Naive thymus-derived CD4-positive, alpha-beta T cell (primary cell): ENCODE data around the gene SIK2. TPM values are rescaled to one million over a fixed set of nuclear protein-coding genes. Genes with fewer than 3 reads are reported as not detected.

Experiments
- ATAC-seq: fragments of 150-1000 bp; cut with Tn5 transposase; 2 replicates; pipeline ENCODE4 v1.10.0; 2021; ENCODE audit warnings: mild to moderate bottlenecking, moderate library complexity
- CTCF ChIA-PET: fragments of 350-600 bp; sonication (Branson Sonifier 250); formaldehyde crosslinking; loops from one replicate; lab custom pipeline; 2021; ENCODE audit warnings: antibody characterized with exemption; lab: Charles Lee
- POLR2A ChIA-PET: fragments of 350-600 bp; sonication (Branson Sonifier 250); formaldehyde crosslinking; loops from one replicate; lab custom pipeline; 2021; ENCODE audit warnings: antibody characterized with exemption, inconsistent platforms; lab: Charles Lee
- DNase-seq, 9 donors: peaks; one replicate each; pipeline versions ENCODE4 v3.0.0 to v3.0.0-alpha.2; 2020 to 2022; ENCODE audit warnings: mixed read lengths in 1 of 9
- H3K27ac ChIP-seq: one replicate; pipeline ENCODE4 v1.7.0; 2013; ENCODE audit warnings: mild to moderate bottlenecking, low read depth, low read length, moderate library complexity
- H3K27me3 ChIP-seq, 2 donors: one replicate each; pipeline ENCODE4 v1.7.0; 2013; ENCODE audit warnings: low read length in 2 of 2, mild to moderate bottlenecking in 2 of 2, moderate library complexity in 2 of 2; ENCODE audit not compliant: control insufficient read depth in 2 of 2, insufficient read depth in 2 of 2
- H3K36me3 ChIP-seq, 3 experiments: 1 replicate in 2 of 3; 2 replicates in 1 of 3; pipeline ENCODE4 v1.7.0; 2013; ENCODE audit warnings: low read length in 3 of 3, mild to moderate bottlenecking in 3 of 3, moderate library complexity in 1 of 3; ENCODE audit not compliant: insufficient read depth in 3 of 3, control insufficient read depth in 2 of 3
- H3K4me1 ChIP-seq, 2 donors: one replicate each; pipeline ENCODE4 v1.7.0; 2013; ENCODE audit warnings: low read length in 2 of 2, mild to moderate bottlenecking in 2 of 2, moderate library complexity in 1 of 2; ENCODE audit not compliant: control insufficient read depth in 2 of 2, insufficient read depth in 2 of 2
- H3K4me3 ChIP-seq: 2 replicates; pipeline ENCODE4 v1.7.0; 2013; ENCODE audit warnings: mild to moderate bottlenecking, low read length
- H3K9me3 ChIP-seq, 3 experiments: 1 replicate in 2 of 3; 2 replicates in 1 of 3; pipeline ENCODE4 v1.7.0; 2013; ENCODE audit warnings: low read length in 3 of 3; ENCODE audit not compliant: control insufficient read depth in 2 of 3
- H3K27ac Mint-ChIP-seq, 9 donors: one replicate each; pipeline ENCODE4 v1.8.0; 2020 to 2022; ENCODE audit warnings: mixed read lengths in 9 of 9, mild to moderate bottlenecking in 8 of 9, moderate library complexity in 5 of 9, inconsistent platforms in 2 of 9
- H3K27me3 Mint-ChIP-seq, 5 donors: one replicate each; pipeline ENCODE4 v1.8.0; 2021 to 2022; ENCODE audit warnings: mixed read lengths in 5 of 5, mild to moderate bottlenecking in 1 of 5
- H3K36me3 Mint-ChIP-seq, 5 donors: one replicate each; pipeline ENCODE4 v1.8.0; 2020 to 2022; ENCODE audit warnings: mixed read lengths in 5 of 5, mild to moderate bottlenecking in 3 of 5, inconsistent platforms in 1 of 5
- H3K4me1 Mint-ChIP-seq, 7 donors: one replicate each; pipeline ENCODE4 v1.8.0; 2020 to 2022; ENCODE audit warnings: mixed read lengths in 7 of 7, mild to moderate bottlenecking in 3 of 7, inconsistent platforms in 1 of 7
- H3K4me3 Mint-ChIP-seq, 10 donors: one replicate each; pipeline ENCODE4 v1.8.0; 2020 to 2022; ENCODE audit warnings: mild to moderate bottlenecking in 10 of 10, mixed read lengths in 10 of 10, moderate library complexity in 6 of 10, inconsistent platforms in 2 of 10
- H3K9me3 Mint-ChIP-seq, 11 donors: one replicate each; pipeline ENCODE4 v1.8.0; 2020 to 2022; ENCODE audit warnings: mixed read lengths in 11 of 11, mild to moderate bottlenecking in 4 of 11, inconsistent platforms in 1 of 11, moderate library complexity in 1 of 11
- intact Hi-C, 2 donors: fragments of 100-400 bp; cut with micrococcal nuclease; formaldehyde crosslinking; loops; one replicate each; pipeline ENCODE4 v1.15.1; 2023
- polyA plus RNA-seq, 2 donors: library from polyadenylated mRNA; unstranded; fragments of 300-500 nt; fragmentation: Illumina TruSeq; gene quantifications; one replicate each; pipeline ENCODE4 v1.2.3, GENCODE V29; 2021
- total RNA-seq, 6 experiments: library from RNA in 5 of 6; stranded (reverse) in 5 of 6; gene quantifications; 1 replicate in 5 of 6; 2 replicates in 1 of 6; pipeline ENCODE4 v1.2.3 and lab custom pipeline; 2021 to 2026

Gene SIK2
- total and polyA plus RNA-seq, 7 experiments from 2014 or later: 0.19 to 12.9 (median 9.4) TPM

DNA sequence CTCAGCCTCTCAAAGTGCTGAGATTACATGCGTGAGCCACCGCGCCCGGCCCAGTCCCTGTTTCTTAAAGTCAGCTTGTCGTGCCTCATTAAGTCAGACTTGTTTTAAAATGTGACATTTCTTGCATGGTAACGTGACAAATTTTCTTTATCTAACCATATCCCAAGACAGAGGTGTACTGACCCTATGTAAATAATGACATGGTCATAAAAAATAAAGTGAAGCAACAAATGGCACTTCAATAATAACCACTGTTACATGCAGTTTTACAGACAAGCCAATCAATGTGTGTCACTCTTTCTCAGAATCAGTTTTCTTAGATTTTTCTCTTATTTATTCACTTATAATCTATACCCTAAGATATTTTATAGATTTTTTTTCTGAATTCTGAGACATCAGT is 26.5 kb upstream of the SIK2 start:
- no peak overlapping the region for H3K27ac Mint-ChIP-seq
- H3K9me3 Mint-ChIP-seq: no peaks in the 10 kb centered on the region
- ChIA-PET POLR2A (no interaction called here), CTCF (no interaction called here)
- H3K36me3 Mint-ChIP-seq: no peaks in the 10 kb centered on the region
- no peaks in the 10 kb centered on the region for H3K9me3 ChIP-seq
- H3K4me3 ChIP-seq: no peak overlapping the region
- H3K4me3 Mint-ChIP-seq: no peak overlapping the region
- DNase-seq: no peak
- no peak for ATAC-seq
- no peaks in the 10 kb centered on the region for H3K36me3 ChIP-seq
- no peaks in the 10 kb centered on the region for H3K27me3 ChIP-seq
- no peak overlapping the region for H3K27ac ChIP-seq
- H3K4me1 Mint-ChIP-seq: peaks cover 0 to 3% (median 0%) of the 10 kb centered on the region in 7 donors
- H3K4me1 ChIP-seq: no peaks in the 10 kb centered on the region
- intact Hi-C loops: no loop called here
- peaks cover 0 to 14% (median 0%) of the 10 kb centered on the region in 5 donors for H3K27me3 Mint-ChIP-seq

DNA sequence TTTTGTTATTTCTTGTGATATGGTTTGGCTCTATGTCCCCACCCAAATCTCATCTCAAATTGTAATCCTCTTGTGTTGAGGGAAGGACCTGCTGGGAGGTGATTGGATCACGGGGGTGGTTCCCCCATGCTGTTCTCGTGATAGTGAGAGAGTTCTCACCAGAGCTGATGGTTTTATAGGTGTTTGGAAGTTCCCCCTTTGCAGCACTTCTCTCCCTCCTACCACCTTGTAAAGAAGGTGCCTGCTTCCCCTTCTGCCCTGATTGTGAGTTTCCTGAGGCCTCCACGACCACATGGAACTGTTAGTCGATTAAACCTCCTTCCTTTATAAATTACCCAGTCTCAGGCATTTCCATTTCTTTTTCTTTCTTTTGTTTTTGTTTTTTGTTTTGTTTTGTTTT is 24.4 kb upstream of the SIK2 start:
- Histone ChIP-seq H3K9me3 (no peaks in the 10 kb centered on the region), H3K36me3 (no peaks in the 10 kb centered on the region), H3K27me3 (no peaks in the 10 kb centered on the region), H3K4me1 (no peaks in the 10 kb centered on the region), H3K27ac (no peak overlapping the region), H3K4me3 (no peak overlapping the region)
- H3K36me3 Mint-ChIP-seq: no peaks in the 10 kb centered on the region
- peaks cover 0 to 6% (median 0%) of the 10 kb centered on the region in 7 donors for H3K4me1 Mint-ChIP-seq
- DNase-seq: no peak
- H3K27ac Mint-ChIP-seq: no peak overlapping the region
- no peak for ATAC-seq
- no peak overlapping the region for H3K4me3 Mint-ChIP-seq
- CTCF ChIA-PET: no interaction called here
- peaks cover 0 to 12% (median 0%) of the 10 kb centered on the region in 5 donors for H3K27me3 Mint-ChIP-seq
- POLR2A ChIA-PET: no interaction called here
- H3K9me3 Mint-ChIP-seq: no peaks in the 10 kb centered on the region
- intact Hi-C loops: no loop called here

DNA sequence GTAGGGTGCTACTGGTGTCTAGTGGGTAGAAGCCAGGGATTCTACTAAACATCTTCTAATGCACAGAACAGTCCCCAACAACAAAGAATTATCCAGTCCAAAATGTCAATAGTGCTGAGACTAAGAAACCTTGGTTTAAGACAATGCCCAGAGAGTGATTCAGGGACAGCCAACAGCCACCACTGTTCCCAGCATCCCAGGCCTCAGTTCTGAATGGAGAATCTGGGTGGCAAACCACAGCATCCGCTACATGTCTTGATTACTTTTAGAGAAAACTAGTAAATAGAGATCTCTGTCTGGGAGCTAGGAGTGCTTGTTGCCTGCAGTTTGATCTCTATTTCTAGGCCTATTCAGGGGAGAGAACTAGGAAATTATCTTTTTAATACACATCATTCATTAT is 20.9 kb upstream of the SIK2 start:
- no peak for ATAC-seq
- intact Hi-C loops: no loop called here
- no peaks in the 10 kb centered on the region for H3K4me1 ChIP-seq
- H3K4me3 ChIP-seq: no peak overlapping the region
- H3K36me3 ChIP-seq: no peaks in the 10 kb centered on the region
- no peaks in the 10 kb centered on the region for H3K36me3 Mint-ChIP-seq
- POLR2A ChIA-PET: no interaction called here
- no peak overlapping the region for H3K27ac ChIP-seq
- CTCF ChIA-PET: interaction anchor here (0.6 to 3.0 kb wide), 3 partner anchors 9 to 261 kb away, joined by 3 to 14 read pairs (median 6); no protein-coding TSS in a partner anchor
- peak overlapping the region in 1 of 9 donors; percentile 10 for H3K27ac Mint-ChIP-seq
- no peaks in the 10 kb centered on the region for H3K27me3 ChIP-seq
- no peak overlapping the region for H3K4me3 Mint-ChIP-seq
- no peaks in the 10 kb centered on the region for H3K9me3 ChIP-seq
- peaks cover 0 to 2% (median 0%) of the 10 kb centered on the region in 11 donors for H3K9me3 Mint-ChIP-seq
- no peak for DNase-seq
- H3K27me3 Mint-ChIP-seq: peaks cover 0 to 6% (median 0%) of the 10 kb centered on the region in 5 donors
- H3K4me1 Mint-ChIP-seq: peaks cover 0 to 4% (median 0%) of the 10 kb centered on the region in 7 donors

DNA sequence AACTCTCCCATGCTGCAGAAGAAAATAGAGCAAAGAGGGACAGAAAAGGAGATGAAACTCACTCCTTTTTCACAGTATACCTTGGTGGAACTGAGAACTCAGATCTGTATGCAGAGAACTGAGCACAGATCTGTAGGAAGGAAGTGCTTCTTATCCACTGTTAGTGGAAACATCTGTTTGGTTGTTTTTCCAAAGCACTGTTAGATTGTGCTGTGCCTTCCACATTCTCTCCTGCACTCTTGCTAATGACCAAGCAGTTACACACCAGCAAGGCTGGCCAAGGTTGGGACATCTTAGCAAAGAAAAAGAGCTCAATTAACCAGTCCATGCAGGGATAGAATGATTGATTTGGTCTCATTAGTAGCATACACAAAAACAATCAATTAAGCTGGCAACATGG is 20.1 kb upstream of the SIK2 start:
- ChIA-PET POLR2A (no interaction called here), CTCF (interaction anchor here (1.0 to 3.0 kb wide), 3 partner anchors 16 to 261 kb away, joined by 3 to 14 read pairs (median 6); no protein-coding TSS in a partner anchor)
- H3K4me3 Mint-ChIP-seq: no peak overlapping the region
- H3K4me1 Mint-ChIP-seq: peaks cover 0 to 6% (median 0%) of the 10 kb centered on the region in 7 donors
- no peak overlapping the region for H3K4me3 ChIP-seq
- H3K27me3 ChIP-seq: no peaks in the 10 kb centered on the region
- H3K9me3 ChIP-seq: no peaks in the 10 kb centered on the region
- peak overlapping the region in 1 of 9 donors; percentile 47 for H3K27ac Mint-ChIP-seq
- ATAC-seq (no peak), DNase-seq (no peak)
- H3K4me1 ChIP-seq: no peaks in the 10 kb centered on the region
- peaks cover 0 to 2% (median 0%) of the 10 kb centered on the region in 11 donors for H3K9me3 Mint-ChIP-seq
- H3K36me3 Mint-ChIP-seq: no peaks in the 10 kb centered on the region
- H3K36me3 ChIP-seq: no peaks in the 10 kb centered on the region
- H3K27ac ChIP-seq: no peak overlapping the region
- intact Hi-C loops: no loop called here
- H3K27me3 Mint-ChIP-seq: peaks cover 0 to 6% (median 0%) of the 10 kb centered on the region in 5 donors

GRCh38 chr11:111582881-111583280 is 19.4 kb upstream of the SIK2 start:
- Histone ChIP-seq H3K9me3 (no peaks in the 10 kb centered on the region), H3K27ac (no peak overlapping the region), H3K4me1 (no peaks in the 10 kb centered on the region), H3K36me3 (no peaks in the 10 kb centered on the region), H3K4me3 (no peak overlapping the region), H3K27me3 (no peaks in the 10 kb centered on the region)
- H3K4me3 Mint-ChIP-seq: no peak overlapping the region
- intact Hi-C loops: no loop called here
- POLR2A ChIA-PET: no interaction called here
- H3K27ac Mint-ChIP-seq: no peak overlapping the region
- DNase-seq: no peak
- H3K9me3 Mint-ChIP-seq: peaks cover 0 to 2% (median 0%) of the 10 kb centered on the region in 11 donors
- ATAC-seq: no peak
- H3K36me3 Mint-ChIP-seq: no peaks in the 10 kb centered on the region
- CTCF ChIA-PET: interaction anchor here (1.0 to 3.0 kb wide), 4 partner anchors 15 to 260 kb away, joined by 3 to 14 read pairs (median 4); no protein-coding TSS in a partner anchor
- peaks cover 0 to 6% (median 0%) of the 10 kb centered on the region in 5 donors for H3K27me3 Mint-ChIP-seq
- H3K4me1 Mint-ChIP-seq: peaks cover 0 to 6% (median 0%) of the 10 kb centered on the region in 7 donors

DNA sequence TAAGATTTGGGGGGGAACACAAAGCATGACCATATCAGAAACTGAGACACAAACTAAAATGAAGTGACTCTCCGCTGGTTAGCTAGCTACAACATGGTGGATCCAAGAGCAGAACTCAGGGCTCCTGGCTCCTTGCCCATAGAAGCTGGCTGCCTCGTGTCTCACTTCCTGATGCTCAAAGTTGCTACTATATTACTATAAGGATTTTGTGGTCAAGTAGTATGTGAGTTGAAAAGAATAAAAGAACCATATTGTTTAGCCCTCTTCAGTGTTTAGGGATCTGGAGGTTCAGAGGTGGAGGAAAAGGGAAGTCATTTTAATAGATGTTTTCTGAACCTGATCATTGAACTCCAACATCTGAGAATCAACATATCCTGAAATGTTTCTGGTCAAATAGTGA is 16.9 kb upstream of the SIK2 start:
- no peak for DNase-seq
- H3K27me3 Mint-ChIP-seq: peaks cover 0 to 11% (median 3%) of the 10 kb centered on the region in 5 donors
- ATAC-seq: no peak
- Histone ChIP-seq H3K4me1 (no peaks in the 10 kb centered on the region), H3K9me3 (no peaks in the 10 kb centered on the region), H3K4me3 (no peak overlapping the region), H3K27me3 (no peaks in the 10 kb centered on the region), H3K27ac (no peak overlapping the region), H3K36me3 (no peaks in the 10 kb centered on the region)
- H3K36me3 Mint-ChIP-seq: no peaks in the 10 kb centered on the region
- no peak overlapping the region for H3K4me3 Mint-ChIP-seq
- ChIA-PET POLR2A (no interaction called here), CTCF (interaction anchor here (0.7 to 4.4 kb wide), 4 partner anchors 77 to 257 kb away, joined by 3 to 42 read pairs (median 10); no protein-coding TSS in a partner anchor)
- intact Hi-C loops: no loop called here
- H3K27ac Mint-ChIP-seq: no peak overlapping the region
- peaks cover 0 to 6% (median 0%) of the 10 kb centered on the region in 7 donors for H3K4me1 Mint-ChIP-seq
- H3K9me3 Mint-ChIP-seq: peaks cover 0 to 2% (median 0%) of the 10 kb centered on the region in 11 donors
